IPS-15b (cell line): ENCODE results near the gene SH2D2A.

Experiments
- H3K27me3 ChIP-seq: one replicate; pipeline ENCODE4 v1.6.1; 2013; ENCODE audit warnings: low read length; ENCODE audit not compliant: control insufficient read depth, insufficient read depth
- H3K36me3 ChIP-seq: one replicate; pipeline ENCODE4 v1.6.1; 2013; ENCODE audit warnings: low read length; ENCODE audit not compliant: control insufficient read depth, insufficient read depth
- H3K4me1 ChIP-seq: one replicate; pipeline ENCODE4 v1.6.1; 2013; ENCODE audit warnings: mild to moderate bottlenecking, low read length; ENCODE audit not compliant: control insufficient read depth, insufficient read depth
- H3K4me3 ChIP-seq: one replicate; pipeline ENCODE4 v1.5.1; 2013; ENCODE audit warnings: low read depth, low read length
- H3K9ac ChIP-seq: one replicate; pipeline ENCODE4 v1.6.1; 2013; ENCODE audit warnings: low read depth, mild to moderate bottlenecking, low read length
- H3K9me3 ChIP-seq: one replicate; pipeline ENCODE4 v1.6.1; 2013; ENCODE audit warnings: mild to moderate bottlenecking, low read length; ENCODE audit not compliant: control insufficient read depth, insufficient read depth

The SH2D2A gene

GRCh38 chr1:156836892-156837291 is 20.2 kb upstream of the SH2D2A start:
- peaks cover 53% of the 10 kb centered on the region for H3K27me3 ChIP-seq
- H3K36me3 ChIP-seq, result no peaks in the 10 kb centered on the region
- no peak overlapping the region for H3K9ac ChIP-seq

DNA sequence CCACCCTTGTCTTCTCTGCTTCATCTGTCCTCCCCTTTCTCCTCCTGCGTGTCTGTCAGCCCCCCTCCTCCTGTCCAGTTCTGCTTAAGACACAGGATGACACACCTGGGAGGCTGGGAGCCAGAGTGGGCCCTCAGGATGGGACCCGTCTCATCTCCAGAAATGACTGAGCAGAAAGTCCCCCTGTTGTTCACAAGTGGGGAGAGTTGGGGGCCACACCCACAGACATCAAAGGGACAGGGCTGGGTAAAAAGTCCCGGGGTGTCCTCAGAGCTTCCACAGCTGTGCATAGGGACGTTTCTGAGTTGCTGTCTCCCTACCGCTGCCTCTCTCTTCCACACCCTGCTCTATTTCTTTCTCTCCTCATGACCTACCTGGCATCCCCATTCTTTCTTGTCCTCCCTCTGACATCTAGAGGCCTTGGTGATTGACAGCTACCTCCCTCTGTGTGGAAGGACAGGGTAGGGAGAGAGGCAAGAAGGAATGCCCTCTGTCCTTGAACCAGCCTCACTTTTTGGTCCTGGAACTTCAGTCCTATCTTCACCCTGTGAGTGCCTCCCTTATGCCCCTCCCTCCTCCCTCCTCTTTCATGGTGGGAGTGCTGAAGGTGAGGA is 19.5 kb upstream of the SH2D2A start:
- Histone ChIP-seq H3K4me3 (no peak overlapping the region), H3K36me3 (no peaks in the 10 kb centered on the region), H3K9ac (no peak overlapping the region), H3K9me3 (no peaks in the 10 kb centered on the region), H3K4me1 (no peaks in the 10 kb centered on the region), H3K27me3 (peaks cover 51% of the 10 kb centered on the region)

More at GRCh38 chr1:156836892-156837291, 20.2 kb upstream of the SH2D2A start:
- no peaks in the 10 kb centered on the region for H3K9me3 ChIP-seq
- no peak overlapping the region for H3K4me3 ChIP-seq
- no peaks in the 10 kb centered on the region for H3K4me1 ChIP-seq

DNA sequence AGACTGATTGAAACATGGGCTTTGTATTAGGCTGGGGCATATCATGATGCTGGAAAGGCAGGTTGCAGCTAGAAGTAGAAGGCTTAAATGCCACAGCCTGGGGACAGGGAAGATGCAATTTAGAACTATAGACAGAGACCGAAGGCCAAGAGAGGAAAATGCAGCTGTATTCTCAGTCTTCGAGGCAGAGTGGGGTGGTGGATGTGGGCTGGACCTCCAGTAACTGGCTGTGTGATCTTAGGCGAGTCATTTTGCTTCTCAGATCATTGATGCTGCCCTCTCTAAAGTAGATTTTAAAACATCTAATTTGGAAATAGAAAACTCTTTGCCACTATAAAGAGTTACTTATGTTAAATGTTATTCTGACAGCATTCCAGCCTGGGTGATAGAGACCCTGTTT is 17.7 kb upstream of the SH2D2A start:
- peaks cover 51% of the 10 kb centered on the region for H3K27me3 ChIP-seq

DNA sequence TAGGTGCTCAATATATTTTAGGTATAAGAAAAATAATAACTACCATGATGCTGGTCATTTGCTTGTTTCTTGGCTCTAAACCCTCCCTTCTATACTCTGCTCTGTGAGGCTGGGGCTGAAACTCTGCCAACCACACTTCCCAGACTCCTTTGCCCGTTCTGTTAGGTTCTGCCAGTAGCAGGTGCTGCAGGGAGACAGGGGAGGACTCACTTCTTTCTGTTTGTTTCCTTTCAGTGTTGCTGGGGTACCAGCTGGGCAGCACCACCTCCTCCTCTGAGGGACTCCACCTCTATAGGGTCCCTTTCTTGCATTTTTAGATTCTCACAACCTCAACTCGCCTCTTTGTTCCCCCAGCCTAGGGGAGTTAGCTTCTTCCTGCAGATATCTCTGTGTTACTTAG is 17.0 kb upstream of the SH2D2A start:
- Histone ChIP-seq H3K27me3 (peaks cover 45% of the 10 kb centered on the region), H3K36me3 (no peaks in the 10 kb centered on the region), H3K4me1 (no peaks in the 10 kb centered on the region), H3K4me3 (no peak overlapping the region), H3K9me3 (no peaks in the 10 kb centered on the region), H3K9ac (no peak overlapping the region)

More for the DNA sequence above, 17.7 kb upstream of the SH2D2A start:
- no peaks in the 10 kb centered on the region for H3K4me1 ChIP-seq
- no peaks in the 10 kb centered on the region for H3K36me3 ChIP-seq
- no peak overlapping the region for H3K9ac ChIP-seq
- H3K4me3 ChIP-seq, result no peak overlapping the region
- no peaks in the 10 kb centered on the region for H3K9me3 ChIP-seq

GRCh38 chr1:156832434-156832833 is 15.8 kb upstream of the SH2D2A start:
- Histone ChIP-seq H3K27me3 (peaks cover 37% of the 10 kb centered on the region), H3K9ac (no peak overlapping the region), H3K9me3 (no peaks in the 10 kb centered on the region), H3K4me1 (no peaks in the 10 kb centered on the region), H3K4me3 (no peak overlapping the region), H3K36me3 (no peaks in the 10 kb centered on the region)

DNA sequence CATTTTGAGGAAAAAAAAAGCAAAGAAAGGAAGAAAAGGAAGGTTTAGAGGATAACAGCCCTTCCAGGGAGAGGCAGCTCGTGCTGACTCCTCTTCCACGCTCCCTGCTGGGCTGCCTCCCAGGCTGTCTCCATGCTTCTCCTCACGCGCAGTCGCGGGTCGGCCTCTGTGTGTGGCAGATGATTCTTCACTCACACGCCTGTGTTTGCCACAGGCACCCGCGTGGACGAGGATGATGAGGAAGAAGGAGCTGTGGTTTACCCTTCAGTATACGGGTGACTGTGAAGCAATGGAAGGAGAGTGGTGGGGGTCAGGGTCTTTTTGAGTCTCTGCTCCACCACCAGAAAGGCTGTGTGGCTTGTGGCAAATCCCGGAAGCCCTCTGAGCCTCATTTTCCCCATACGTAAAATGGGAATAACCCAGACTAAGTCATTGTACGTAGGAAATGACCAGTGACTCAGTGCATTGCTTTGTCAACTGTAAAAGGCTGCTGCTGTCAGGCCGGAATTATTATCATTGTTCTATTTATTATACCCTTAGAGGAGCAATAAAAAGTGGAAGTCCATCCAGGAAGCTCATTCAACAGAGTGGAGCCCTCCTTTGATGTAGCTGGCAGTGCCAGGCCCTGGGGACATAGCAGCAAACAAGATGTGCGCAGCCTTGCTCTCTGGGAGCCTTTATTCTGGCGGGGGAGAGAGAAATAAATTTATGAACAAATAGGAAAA is 11.9 kb upstream of the SH2D2A start:
- H3K36me3 ChIP-seq, result no peaks in the 10 kb centered on the region
- H3K9ac ChIP-seq, result no peak overlapping the region
- H3K9me3 ChIP-seq, result no peaks in the 10 kb centered on the region
- peaks cover 20% of the 10 kb centered on the region for H3K27me3 ChIP-seq
- H3K4me3 ChIP-seq, result no peak overlapping the region
- H3K4me1 ChIP-seq, result no peaks in the 10 kb centered on the region

- no peak overlapping the region for H3K4me3 ChIP-seq
- H3K4me1 ChIP-seq, result no peaks in the 10 kb centered on the region
- H3K9me3 ChIP-seq, result no peaks in the 10 kb centered on the region
- peaks cover 10% of the 10 kb centered on the region for H3K27me3 ChIP-seq
- no peak overlapping the region for H3K9ac ChIP-seq
- no peaks in the 10 kb centered on the region for H3K36me3 ChIP-seq
Measured at GRCh38 chr1:156826630-156827029, 10.0 kb upstream of the SH2D2A start.

- Histone ChIP-seq H3K9me3 (no peaks in the 10 kb centered on the region), H3K4me1 (no peaks in the 10 kb centered on the region)
Measured at GRCh38 chr1:156823210-156823790, 6.7 kb upstream of the SH2D2A start.

GRCh38 chr1:156822680-156823079 is 6.0 kb upstream of the SH2D2A start:
- H3K27me3 ChIP-seq, result peaks cover 11% of the 10 kb centered on the region
- no peaks in the 10 kb centered on the region for H3K9me3 ChIP-seq

More at GRCh38 chr1:156823210-156823790, 6.7 kb upstream of the SH2D2A start:
- Histone ChIP-seq H3K27me3 (peaks cover 10% of the 10 kb centered on the region), H3K36me3 (no peaks in the 10 kb centered on the region), H3K4me3 (no peak overlapping the region), H3K9ac (no peak overlapping the region)

GRCh38 chr1:156821801-156822200 is 5.2 kb upstream of the SH2D2A start:
- Histone ChIP-seq H3K4me1 (no peaks in the 10 kb centered on the region), H3K36me3 (no peaks in the 10 kb centered on the region), H3K27me3 (peaks cover 11% of the 10 kb centered on the region), H3K4me3 (no peak overlapping the region), H3K9me3 (no peaks in the 10 kb centered on the region), H3K9ac (no peak overlapping the region)

More at GRCh38 chr1:156822680-156823079, 6.0 kb upstream of the SH2D2A start:
- Histone ChIP-seq H3K9ac (no peak overlapping the region), H3K4me1 (no peaks in the 10 kb centered on the region), H3K4me3 (no peak overlapping the region), H3K36me3 (no peaks in the 10 kb centered on the region)

DNA sequence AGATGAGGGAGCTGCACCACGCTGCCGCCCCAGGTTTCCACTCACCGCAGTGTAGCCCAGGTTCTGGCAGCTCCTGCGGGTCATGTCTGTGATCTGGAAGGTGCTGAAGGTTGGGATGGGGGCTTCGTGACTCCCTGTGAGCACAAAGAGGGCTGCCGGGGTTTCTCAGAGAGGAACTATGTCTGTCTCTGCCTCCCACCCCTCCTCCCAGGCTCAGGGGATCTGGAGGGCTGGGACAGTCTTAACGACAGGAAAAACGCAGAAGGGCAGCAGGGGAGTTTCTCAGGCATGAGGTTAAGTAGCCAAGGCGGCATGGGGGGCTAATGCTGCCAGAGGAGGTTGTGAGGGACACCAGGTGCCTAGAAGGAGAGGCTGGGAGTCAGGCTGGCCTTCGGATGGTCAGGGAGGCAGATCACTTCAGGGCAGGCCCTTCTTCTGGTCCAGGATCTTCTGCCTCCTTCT is 656 bp downstream of the SH2D2A start:
- H3K4me3 ChIP-seq, result no peak overlapping the region
- H3K9ac ChIP-seq, result no peak overlapping the region

More for the DNA sequence above, 656 bp downstream of the SH2D2A start:
- Histone ChIP-seq H3K4me1 (peaks cover 7% of the 10 kb centered on the region), H3K27me3 (peaks cover 55% of the 10 kb centered on the region), H3K36me3 (no peaks in the 10 kb centered on the region), H3K9me3 (no peaks in the 10 kb centered on the region)
